Nephron progenitor cell (in vitro differentiated cells): Measurements from ENCODE around the gene CNTN5.
"Not testable (repeated sequence)": the region's sequence is repeated elsewhere in the genome, so short reads cannot be mapped to it uniquely, and the experiment has no call there.

Experiments used
- DNase-seq: peaks from one replicate; pipeline ENCODE4 v3.0.0; 2021
- H3K27ac Mint-ChIP-seq: 2 replicates; pipeline ENCODE4 v1.8.0; 2021; ENCODE audit warnings: mild to moderate bottlenecking, moderate library complexity, mixed read lengths
- H3K27me3 Mint-ChIP-seq: 2 replicates; pipeline ENCODE4 v1.8.0; 2021; ENCODE audit warnings: mild to moderate bottlenecking, low read depth, mixed read lengths; ENCODE audit not compliant: poor library complexity
- H3K36me3 Mint-ChIP-seq: 2 replicates; pipeline ENCODE4 v1.8.0; 2021; ENCODE audit warnings: low read depth, mixed read lengths
- H3K4me1 Mint-ChIP-seq: 2 replicates; pipeline ENCODE4 v1.8.0; 2021; ENCODE audit warnings: mixed read lengths
- H3K4me3 Mint-ChIP-seq: 2 replicates; pipeline ENCODE4 v1.8.0; 2021; ENCODE audit warnings: mild to moderate bottlenecking, moderate library complexity, mixed read lengths
- H3K9me3 Mint-ChIP-seq: 2 replicates; pipeline ENCODE4 v1.8.0; 2021; ENCODE audit warnings: mild to moderate bottlenecking, moderate library complexity, mixed read lengths
- CTCF ChIP-seq: fragments of 200-600 bp; sonication (generic); IDR thresholded peaks from 2 replicates; pipeline ENCODE4 v1.5.0; 2021; ENCODE audit warnings: antibody characterized with exemption

The CNTN5 gene

GRCh38 chr11:99818991-99819390 is 798.2 kb downstream of the CNTN5 start:
- no peaks in the 10 kb centered on the region for H3K36me3 Mint-ChIP-seq
- H3K4me1 Mint-ChIP-seq = no peaks in the 10 kb centered on the region
- no peak overlapping the region for H3K27ac Mint-ChIP-seq
- H3K27me3 Mint-ChIP-seq = no peaks in the 10 kb centered on the region
- no peak overlapping the region for H3K4me3 Mint-ChIP-seq
- H3K9me3 Mint-ChIP-seq = peaks cover 6% of the 10 kb centered on the region
- no peak for TF ChIP-seq CTCF
- DNase-seq = no peak

GRCh38 chr11:99822846-99823565 is 802.3 kb downstream of the CNTN5 start:
- Mint-ChIP-seq H3K9me3 (peaks cover 6% of the 10 kb centered on the region), H3K4me1 (no peaks in the 10 kb centered on the region), H3K27ac (no peak overlapping the region), H3K4me3 (no peak overlapping the region), H3K27me3 (no peaks in the 10 kb centered on the region), H3K36me3 (no peaks in the 10 kb centered on the region)
- no peak for DNase-seq
- TF ChIP-seq CTCF = no peak

- H3K4me3 Mint-ChIP-seq, H3K27ac Mint-ChIP-seq, H3K4me1 Mint-ChIP-seq, DNase-seq, H3K27me3 Mint-ChIP-seq, H3K36me3 Mint-ChIP-seq, H3K9me3 Mint-ChIP-seq: not testable (repeated sequence)
Measured at GRCh38 chr11:99836739-99837138, 816.0 kb downstream of the CNTN5 start.

- Mint-ChIP-seq H3K27ac (no peak overlapping the region), H3K4me1 (no peaks in the 10 kb centered on the region), H3K27me3 (peaks cover 4% of the 10 kb centered on the region), H3K36me3 (no peaks in the 10 kb centered on the region), H3K9me3 (no peaks in the 10 kb centered on the region), H3K4me3 (no peak overlapping the region)
- no peak for DNase-seq
- no peak for TF ChIP-seq CTCF
Measured at GRCh38 chr11:99841885-99842284, 821.1 kb downstream of the CNTN5 start.

GRCh38 chr11:99865951-99866350 is 845.2 kb downstream of the CNTN5 start:
- H3K4me3 Mint-ChIP-seq = no peak overlapping the region
- H3K36me3 Mint-ChIP-seq = no peaks in the 10 kb centered on the region
- no peaks in the 10 kb centered on the region for H3K4me1 Mint-ChIP-seq
- TF ChIP-seq CTCF = no peak
- H3K27ac Mint-ChIP-seq = no peak overlapping the region
- no peaks in the 10 kb centered on the region for H3K9me3 Mint-ChIP-seq
- H3K27me3 Mint-ChIP-seq = no peaks in the 10 kb centered on the region
- DNase-seq = no peak

- H3K9me3 Mint-ChIP-seq = no peaks in the 10 kb centered on the region
- H3K27me3 Mint-ChIP-seq = no peaks in the 10 kb centered on the region
- DNase-seq = no peak
- no peaks in the 10 kb centered on the region for H3K4me1 Mint-ChIP-seq
- no peak for TF ChIP-seq CTCF
- no peak overlapping the region for H3K4me3 Mint-ChIP-seq
- H3K27ac Mint-ChIP-seq = no peak overlapping the region
- no peaks in the 10 kb centered on the region for H3K36me3 Mint-ChIP-seq
Measured at GRCh38 chr11:99881610-99882009, 860.9 kb downstream of the CNTN5 start.
